BLaER1 treated with 17β-estradiol and CSF1 and Interleukin-3, amounts not matched to agents 10 nM and 100 nM (cell line): ENCODE data around the gene CELF2.

Experiments used
- H3K27ac ChIP-seq, 11 experiments: shearing (Covaris generic); formaldehyde crosslinking; 2 replicates each; pipeline ENCODE4 v1.8.1; 2022
- H3K27me3 ChIP-seq, 11 experiments: shearing (Covaris generic); formaldehyde crosslinking; 2 replicates each; pipeline ENCODE4 v1.8.1; 2022
- H3K36me3 ChIP-seq, 11 experiments: shearing (Covaris generic); formaldehyde crosslinking; 2 replicates each; pipeline ENCODE4 v1.8.1; 2022
- H3K4me1 ChIP-seq, 10 experiments: shearing (Covaris generic); formaldehyde crosslinking; 2 replicates each; pipeline ENCODE4 v1.8.1; 2022
- H3K4me2 ChIP-seq, 11 experiments: shearing (Covaris generic); formaldehyde crosslinking; 2 replicates each; pipeline ENCODE4 v1.8.1; 2022
- H3K4me3 ChIP-seq, 10 experiments: shearing (Covaris generic); formaldehyde crosslinking; 2 replicates each; pipeline ENCODE4 v1.8.1; 2022
- H3K9ac ChIP-seq, 11 experiments: shearing (Covaris generic); formaldehyde crosslinking; 2 replicates each; pipeline ENCODE4 v1.8.1; 2022
- H3K9me3 ChIP-seq, 11 experiments: shearing (Covaris generic); formaldehyde crosslinking; replicated peaks in 1 of 11; 2 replicates each; pipeline ENCODE4 v1.8.1; 2022
- H4K20me1 ChIP-seq, 11 experiments: shearing (Covaris generic); formaldehyde crosslinking; 2 replicates each; pipeline ENCODE4 v1.8.1; 2022
- Cebpa-rat ChIP-seq, 11 experiments: shearing (Covaris generic); IDR thresholded peaks; 2 replicates each; pipeline ENCODE4 v1.8.1; 2022

Gene CELF2

DNA sequence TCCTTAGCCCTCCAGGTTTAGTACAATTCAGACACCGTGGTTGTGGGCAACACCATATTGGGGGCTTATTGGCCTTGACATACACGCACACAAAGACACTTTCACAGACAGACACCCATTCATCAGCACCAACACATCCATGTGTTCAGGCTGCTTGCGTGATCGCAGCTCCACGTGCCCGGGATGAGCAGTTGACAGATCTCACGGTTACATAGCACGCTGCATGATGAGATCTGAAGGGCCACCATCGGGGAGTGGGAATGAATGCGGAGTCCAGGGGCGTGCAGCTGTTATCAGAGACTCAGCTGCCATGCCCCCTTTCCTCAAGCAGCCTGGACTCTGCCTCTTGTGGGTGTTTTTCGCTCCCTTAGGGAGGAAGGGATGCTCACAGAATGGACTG, 308.6 kb downstream of the CELF2 start:
- peak overlapping the region; percentile 85 to 97 (median 92) for H3K4me2 ChIP-seq
- peak overlapping the region in 6 of 11 experiments; percentile 7 to 76 (median 70); a peak in 5 of 22 replicates for H3K9ac ChIP-seq
- no peak for TF ChIP-seq Cebpa-rat (IDR thresholded peaks at IDR 0.05)
- H3K27ac ChIP-seq = peak overlapping the region in 8 of 11 experiments; percentile 26 to 82 (median 78); a peak in 12 of 22 replicates
- peaks cover 57 to 96% (median 76%) of the 10 kb centered on the region in 11 experiments for H3K36me3 ChIP-seq
- H3K4me1 ChIP-seq = peaks cover 74 to 94% (median 78%) of the 10 kb centered on the region in 10 experiments
- no peak overlapping the region for H3K4me3 ChIP-seq
- peaks cover 0 to 74% (median 50%) of the 10 kb centered on the region in 11 experiments; a peak in 16 of 22 replicates for H4K20me1 ChIP-seq
- no peaks in the 10 kb centered on the region for H3K9me3 ChIP-seq
- H3K27me3 ChIP-seq = no peaks in the 10 kb centered on the region

DNA sequence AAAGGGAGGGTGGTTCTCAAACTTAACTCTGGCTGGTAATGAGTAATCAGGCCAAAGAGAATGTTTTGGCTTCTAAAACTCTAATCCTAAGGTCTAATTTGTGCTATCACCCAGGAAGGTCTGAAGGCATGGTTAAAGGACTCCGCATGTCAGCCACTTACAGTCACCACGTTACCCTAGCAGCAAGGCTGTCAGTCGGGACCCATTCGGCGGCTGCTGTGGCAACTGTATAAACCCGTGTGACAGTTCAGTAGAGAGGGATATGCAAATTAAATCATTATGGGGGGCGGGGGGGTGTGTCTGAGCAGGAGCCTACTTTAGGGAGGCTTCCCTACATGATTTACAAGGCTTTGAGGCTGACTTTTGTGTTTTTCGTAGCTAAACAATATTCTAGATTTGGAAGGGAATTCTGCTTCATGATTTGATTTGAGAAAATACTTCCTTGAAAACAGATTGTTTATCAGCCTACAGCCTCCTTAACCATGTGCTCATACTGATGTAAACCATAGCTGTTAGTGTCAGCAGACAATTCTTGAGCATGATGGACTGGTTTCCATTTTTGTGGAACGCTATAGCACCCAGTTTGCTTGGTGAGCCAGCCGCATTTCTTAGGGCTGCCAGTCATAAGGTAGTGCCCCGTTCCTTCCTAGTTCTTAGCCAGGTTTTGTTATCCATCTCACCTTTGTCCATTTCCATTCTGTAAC, 309.4 kb downstream of the CELF2 start:
- Histone ChIP-seq H3K4me3 (peak overlapping the region in 4 of 10 experiments; percentile 39 to 63 (median 44); a peak in 4 of 20 replicates), H3K9ac (peak overlapping the region in 9 of 11 experiments; percentile 10 to 78 (median 70); a peak in 12 of 22 replicates), H3K4me2 (peak overlapping the region; percentile 85 to 97 (median 92)), H3K27me3 (no peaks in the 10 kb centered on the region), H3K27ac (peak overlapping the region in 9 of 11 experiments; percentile 26 to 83 (median 79); a peak in 17 of 22 replicates), H3K36me3 (peaks cover 56 to 96% (median 75%) of the 10 kb centered on the region in 11 experiments), H3K9me3 (no peaks in the 10 kb centered on the region), H3K4me1 (peaks cover 70 to 90% (median 84%) of the 10 kb centered on the region in 10 experiments), H4K20me1 (peaks cover 0 to 66% (median 42%) of the 10 kb centered on the region in 11 experiments; a peak in 14 of 22 replicates)
- no peak for TF ChIP-seq Cebpa-rat (IDR thresholded peaks at IDR 0.05)

DNA sequence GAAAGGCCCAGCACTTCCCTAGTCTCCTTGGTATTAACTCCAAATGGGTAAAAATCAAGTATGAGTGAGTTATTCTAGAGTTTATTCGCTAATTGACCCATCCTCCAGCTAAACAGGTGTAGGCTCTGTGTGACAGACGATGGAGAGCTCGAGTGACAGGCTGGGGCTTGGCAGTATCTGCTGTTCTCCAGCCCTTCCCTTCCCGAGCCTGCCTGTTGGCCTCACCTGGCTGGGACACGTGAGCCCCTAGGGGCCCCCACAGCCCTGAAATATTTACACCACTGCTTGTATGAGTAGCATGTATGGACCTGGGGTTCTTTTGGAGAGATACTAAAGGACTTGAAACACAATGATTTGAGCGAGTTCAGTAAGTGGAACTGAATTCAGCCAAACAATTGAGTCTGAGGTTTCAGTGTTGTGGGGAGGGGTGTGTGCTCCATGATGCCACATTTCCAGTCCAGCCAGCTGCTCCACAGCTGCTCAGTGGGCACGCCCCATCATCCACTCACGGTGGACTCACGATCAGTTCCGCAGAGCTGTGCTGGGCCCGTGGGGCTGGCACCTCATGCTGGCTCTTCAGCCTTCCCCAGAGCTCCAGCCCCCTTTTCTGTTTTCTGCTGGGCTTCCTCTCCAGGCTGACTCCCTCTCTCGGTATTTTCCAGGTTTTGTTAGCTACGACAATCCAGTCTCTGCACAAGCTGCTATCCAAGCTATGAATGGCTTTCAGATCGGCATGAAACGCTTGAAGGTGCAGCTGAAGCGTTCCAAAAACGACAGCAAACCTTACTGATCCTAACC, 310.8 kb downstream of the CELF2 start:
- Histone ChIP-seq H3K27ac (peak overlapping the region; percentile 21 to 83 (median 79); a peak in 21 of 22 replicates), H3K4me3 (peak overlapping the region in 9 of 10 experiments; percentile 24 to 63 (median 43); a peak in 17 of 20 replicates), H3K27me3 (no peaks in the 10 kb centered on the region), H3K4me1 (peaks cover 68 to 100% (median 91%) of the 10 kb centered on the region in 10 experiments), H4K20me1 (peaks cover 0 to 59% (median 37%) of the 10 kb centered on the region in 11 experiments; a peak in 14 of 22 replicates), H3K9ac (peak overlapping the region; percentile 49 to 78 (median 67); a peak in 21 of 22 replicates), H3K36me3 (peaks cover 56 to 96% (median 77%) of the 10 kb centered on the region in 11 experiments), H3K4me2 (peak overlapping the region; percentile 85 to 97 (median 92)), H3K9me3 (no peaks in the 10 kb centered on the region)
- TF ChIP-seq Cebpa-rat (IDR thresholded peaks at IDR 0.05) = no peak

DNA sequence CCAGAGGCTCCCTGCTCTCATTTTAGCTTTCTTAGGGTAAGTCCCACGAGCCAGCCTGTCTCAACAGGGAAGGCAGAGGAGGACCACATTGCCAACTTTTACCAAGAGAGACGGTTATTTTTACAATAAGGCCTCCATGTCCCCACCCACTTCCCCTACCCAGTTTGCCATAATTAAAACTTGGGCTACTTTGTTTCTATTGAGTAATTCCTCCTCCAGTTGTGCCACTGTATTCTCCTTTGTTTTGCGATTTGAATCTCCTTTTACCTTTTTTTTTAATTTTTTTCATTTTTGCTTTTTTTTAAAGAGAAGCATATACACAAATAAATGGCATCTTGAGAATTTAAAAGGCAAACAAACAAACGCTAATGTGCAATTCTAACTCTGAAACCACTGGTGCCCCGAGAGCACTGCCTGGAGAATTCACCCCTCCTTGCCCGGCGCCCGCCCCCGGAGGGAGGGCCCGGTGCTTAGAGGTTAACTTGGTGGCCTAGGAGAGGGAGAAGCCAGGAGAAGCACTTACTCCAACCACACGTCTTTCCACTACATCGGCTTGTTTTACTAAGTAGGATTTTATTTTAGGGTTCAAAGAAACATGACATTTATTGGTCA, 311.5 kb downstream of the CELF2 start:
- H3K4me2 ChIP-seq = peak overlapping the region; percentile 85 to 97 (median 92)

DNA sequence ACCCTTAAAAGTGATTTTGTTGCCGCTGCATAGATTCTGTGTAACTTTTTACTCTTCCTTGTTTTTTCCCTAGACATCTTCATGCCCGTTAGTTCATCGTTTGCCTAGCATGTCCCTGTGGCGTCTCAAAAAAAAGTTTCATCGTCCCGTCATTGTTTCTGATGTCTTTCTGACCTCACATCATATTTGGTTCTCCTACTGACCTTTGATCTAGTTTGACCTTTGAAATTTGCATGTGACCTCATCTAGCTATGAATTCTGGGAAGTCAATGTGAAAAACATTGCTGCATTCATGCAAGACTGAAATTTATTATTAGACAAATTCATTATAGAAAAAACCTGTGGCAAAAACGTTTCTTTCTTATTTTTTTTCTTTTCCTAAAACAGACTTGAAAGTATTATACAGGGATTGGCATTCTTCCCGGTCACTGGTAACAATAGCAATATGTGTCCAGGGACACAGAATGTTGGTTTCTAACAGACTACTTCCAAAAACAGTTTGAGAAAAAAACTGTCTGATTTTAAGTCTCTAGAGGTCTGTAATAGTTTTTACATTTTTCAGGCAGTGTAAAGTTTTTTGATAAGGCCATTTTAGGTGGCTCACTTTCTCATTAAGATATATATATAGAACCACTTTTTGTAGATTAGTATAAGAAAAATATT, 312.8 kb downstream of the CELF2 start:
- Histone ChIP-seq H3K4me2 (peak overlapping the region; percentile 56 to 95 (median 90)), H3K27me3 (no peaks in the 10 kb centered on the region)

More for the DNA sequence above, 311.5 kb downstream of the CELF2 start:
- Histone ChIP-seq H3K36me3 (peaks cover 52 to 96% (median 71%) of the 10 kb centered on the region in 11 experiments), H3K9ac (peak overlapping the region; percentile 49 to 78 (median 67); a peak in 21 of 22 replicates), H3K27ac (peak overlapping the region; percentile 21 to 83 (median 79); a peak in 21 of 22 replicates), H3K9me3 (no peaks in the 10 kb centered on the region), H4K20me1 (peaks cover 0 to 62% (median 37%) of the 10 kb centered on the region in 11 experiments; a peak in 14 of 22 replicates), H3K27me3 (no peaks in the 10 kb centered on the region), H3K4me1 (peaks cover 65 to 100% (median 92%) of the 10 kb centered on the region in 10 experiments), H3K4me3 (peak overlapping the region in 9 of 10 experiments; percentile 24 to 63 (median 43); a peak in 15 of 20 replicates)
- TF ChIP-seq Cebpa-rat (IDR thresholded peaks at IDR 0.05) = peak in 5 of 11 experiments; percentile 18 to 86 (median 37); a peak in 5 of 22 replicates

DNA sequence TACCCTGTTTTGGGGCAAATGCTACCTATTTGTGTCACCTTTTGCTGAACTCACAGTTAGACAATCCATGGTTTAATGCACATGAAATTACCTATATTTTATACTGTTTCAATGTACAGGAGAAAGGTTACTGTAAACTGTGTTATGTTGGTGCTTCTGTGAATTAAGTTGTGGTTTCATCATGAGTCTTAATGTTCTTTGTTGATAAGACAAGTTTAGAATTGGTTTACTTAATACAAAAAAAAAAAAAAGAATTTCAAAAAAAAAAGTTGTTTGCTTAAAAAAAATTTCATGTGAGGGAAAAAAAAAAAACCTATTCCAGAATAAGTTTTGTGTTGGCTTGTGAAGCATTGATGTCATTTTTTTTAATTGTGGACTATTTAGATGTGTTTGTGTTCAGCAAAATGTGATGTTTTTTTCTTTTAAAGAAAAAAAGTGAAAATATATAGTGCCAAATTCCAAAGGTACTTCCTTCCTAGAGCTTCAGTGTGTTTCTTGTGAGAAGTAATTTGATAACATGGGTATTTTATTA, 313.4 kb downstream of the CELF2 start:
- TF ChIP-seq Cebpa-rat (IDR thresholded peaks at IDR 0.05) = no peak
- peaks cover 0 to 65% (median 25%) of the 10 kb centered on the region in 11 experiments; a peak in 13 of 22 replicates for H4K20me1 ChIP-seq
- peaks cover 46 to 87% (median 62%) of the 10 kb centered on the region in 11 experiments for H3K36me3 ChIP-seq
- H3K27me3 ChIP-seq = no peaks in the 10 kb centered on the region
- H3K4me2 ChIP-seq = peak overlapping the region in 6 of 11 experiments; percentile 76 to 93 (median 90); a peak in 8 of 22 replicates
- no peak overlapping the region; a peak in 2 of 22 replicates for H3K9ac ChIP-seq
- H3K9me3 ChIP-seq = no peaks in the 10 kb centered on the region
- peak overlapping the region in 6 of 11 experiments; percentile 72 to 82 (median 80); a peak in 7 of 22 replicates for H3K27ac ChIP-seq
- no peak overlapping the region for H3K4me3 ChIP-seq
- peaks cover 65 to 100% (median 92%) of the 10 kb centered on the region in 10 experiments for H3K4me1 ChIP-seq

More for the DNA sequence above, 312.8 kb downstream of the CELF2 start:
- no peak for TF ChIP-seq Cebpa-rat (IDR thresholded peaks at IDR 0.05)
- H3K9me3 ChIP-seq = no peaks in the 10 kb centered on the region
- peak overlapping the region in 1 of 10 experiments; percentile 26; a peak in 2 of 20 replicates for H3K4me3 ChIP-seq
- H4K20me1 ChIP-seq = peaks cover 0 to 60% (median 30%) of the 10 kb centered on the region in 11 experiments; a peak in 13 of 22 replicates
- H3K36me3 ChIP-seq = peaks cover 47 to 93% (median 68%) of the 10 kb centered on the region in 11 experiments
- H3K27ac ChIP-seq = peak overlapping the region in 9 of 11 experiments; percentile 68 to 82 (median 79); a peak in 18 of 22 replicates
- H3K4me1 ChIP-seq = peaks cover 65 to 100% (median 92%) of the 10 kb centered on the region in 10 experiments
- peak overlapping the region in 7 of 11 experiments; percentile 4 to 76 (median 55); a peak in 11 of 22 replicates for H3K9ac ChIP-seq

DNA sequence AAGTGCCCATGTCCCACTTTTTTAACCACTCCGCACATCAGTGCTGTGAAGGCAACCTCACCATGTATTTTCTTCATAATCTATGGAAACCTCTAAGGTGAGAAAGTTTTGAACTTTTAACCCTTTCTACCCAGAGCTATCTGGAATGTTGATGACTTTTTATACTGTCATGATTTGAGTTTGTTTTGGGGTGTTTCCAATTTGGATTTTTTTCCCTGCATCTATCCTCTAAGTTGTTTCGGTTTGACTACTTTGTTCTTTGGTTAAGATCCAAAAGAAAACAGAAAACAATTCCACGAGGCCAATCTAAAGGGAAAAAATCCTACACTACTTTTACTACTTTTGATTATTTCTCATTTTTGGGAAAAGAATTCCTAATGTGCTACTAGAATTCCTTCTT, 314.1 kb downstream of the CELF2 start:
- peaks cover 63 to 100% (median 90%) of the 10 kb centered on the region in 10 experiments for H3K4me1 ChIP-seq
- no peak overlapping the region for H3K4me3 ChIP-seq
- peaks cover 39 to 81% (median 56%) of the 10 kb centered on the region in 11 experiments; a peak in 21 of 22 replicates for H3K36me3 ChIP-seq
- peak overlapping the region in 4 of 11 experiments; percentile 6 to 92 (median 61); a peak in 5 of 22 replicates for H3K4me2 ChIP-seq
- peaks cover 0 to 59% (median 21%) of the 10 kb centered on the region in 11 experiments; a peak in 13 of 22 replicates for H4K20me1 ChIP-seq
- H3K9ac ChIP-seq = no peak overlapping the region
- H3K27me3 ChIP-seq = no peaks in the 10 kb centered on the region
- peak overlapping the region in 1 of 11 experiments; percentile 81; a peak in 1 of 22 replicates for H3K27ac ChIP-seq
- no peak for TF ChIP-seq Cebpa-rat (IDR thresholded peaks at IDR 0.05)
- no peaks in the 10 kb centered on the region for H3K9me3 ChIP-seq
